Karpas-422 (cell line): ENCODE results near the gene GALP. TPM values are rescaled to one million over a fixed set of nuclear protein-coding genes. Genes with fewer than 3 reads are reported as not detected.

Experiments
- DNase-seq: peaks from one replicate; pipeline ENCODE4 v3.0.0-alpha.2; 2015
- H2AFZ ChIP-seq: fragments of 200-600 bp; sonication (generic); 2 replicates; pipeline ENCODE4 v1.6.1; 2014; ENCODE audit warnings: antibody characterized with exemption, low read length, mixed read lengths
- H3K27ac ChIP-seq: fragments of 200-600 bp; sonication (generic); 2 replicates; pipeline ENCODE4 v1.5.1; 2014; ENCODE audit warnings: mild to moderate bottlenecking, low read length, moderate library complexity
- H3K27me3 ChIP-seq: fragments of 200-600 bp; sonication (generic); 2 replicates; pipeline ENCODE4 v1.6.1; 2014; ENCODE audit warnings: low read length, mixed read lengths
- H3K36me3 ChIP-seq: fragments of 200-600 bp; sonication (generic); 2 replicates; pipeline ENCODE4 v1.6.1; 2014; ENCODE audit warnings: low read length, mixed read lengths; ENCODE audit not compliant: insufficient read depth
- H3K4me1 ChIP-seq: fragments of 200-600 bp; sonication (generic); 2 replicates; pipeline ENCODE4 v1.6.1; 2014; ENCODE audit warnings: mild to moderate bottlenecking, low read length, mixed read lengths
- H3K4me2 ChIP-seq: fragments of 200-600 bp; sonication (generic); 2 replicates; pipeline ENCODE4 v1.6.1; 2014; ENCODE audit warnings: low read length, low read depth, mild to moderate bottlenecking; ENCODE audit not compliant: poor library complexity, severe bottlenecking
- H3K4me3 ChIP-seq: fragments of 200-600 bp; sonication (generic); 2 replicates; pipeline ENCODE4 v1.5.1; 2014; ENCODE audit warnings: mild to moderate bottlenecking, antibody characterized with exemption, low read length, mixed read lengths
- H3K79me2 ChIP-seq: fragments of 200-600 bp; sonication (generic); 2 replicates; pipeline ENCODE4 v1.6.1; 2014; ENCODE audit warnings: mild to moderate bottlenecking, low read length, mixed read lengths
- H3K9ac ChIP-seq: fragments of 200-600 bp; sonication (generic); 2 replicates; pipeline ENCODE4 v1.6.0; 2014; ENCODE audit warnings: low read length
- H3K9me2 ChIP-seq: fragments of 200-600 bp; sonication (generic), shearing (Covaris generic); replicated peaks from 2 replicates; pipeline ENCODE4 v1.6.0; 2014; ENCODE audit warnings: mild to moderate bottlenecking, low read length, moderate library complexity; ENCODE audit not compliant: insufficient read depth
- H3K9me3 ChIP-seq: fragments of 300-700, 200-600 bp; sonication (generic); 2 replicates; pipeline ENCODE4 v1.6.1; 2014; ENCODE audit warnings: low read length, mixed read lengths
- H4K20me1 ChIP-seq: fragments of 200-600 bp; sonication (generic); 2 replicates; pipeline ENCODE4 v1.6.1; 2014; ENCODE audit warnings: mild to moderate bottlenecking, antibody characterized with exemption, low read length, low read depth; ENCODE audit not compliant: insufficient read depth
- small RNA-seq: library from RNA; depleted of rRNA; stranded (forward); fragments of <200 nt; gene quantifications from one replicate; pipeline ENCODE3, GENCODE V24; 2014
- total RNA-seq: library from RNA; depleted of rRNA; stranded (reverse); fragments of >200 nt; shearing (Covaris generic); gene quantifications from 2 replicates; pipeline ENCODE4 v1.2.3, GENCODE V29; 2014; ENCODE audit warnings: low replicate concordance; rRNA removed

GALP gene
- total RNA-seq, 1 experiment from 2014 or later = not detected

DNA sequence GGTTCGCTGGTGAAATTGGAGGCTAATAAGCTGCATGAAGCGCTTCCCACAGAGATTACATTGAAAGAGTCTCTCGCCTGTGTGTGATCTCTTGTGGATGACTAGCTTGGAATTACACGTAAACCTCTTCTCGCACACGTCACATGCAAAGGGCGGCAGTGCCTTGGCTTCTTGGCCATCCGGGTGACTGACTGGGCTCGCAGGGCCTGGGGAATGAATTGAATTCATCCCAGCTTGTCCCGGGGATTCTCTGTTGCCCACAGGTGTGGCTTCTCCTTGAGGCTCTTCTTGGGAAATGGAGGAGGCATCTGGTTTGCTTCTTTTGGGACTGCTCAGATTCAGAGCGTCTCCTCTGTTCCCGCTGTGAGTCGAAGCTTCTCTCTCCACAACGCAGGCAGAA lies 46.0 kb downstream of the GALP start:
- Histone ChIP-seq H3K27me3 (no peaks in the 10 kb centered on the region), H3K9me3 (no peaks in the 10 kb centered on the region), H3K9me2 (no peaks in the 10 kb centered on the region), H4K20me1 (peaks cover 4% of the 10 kb centered on the region; the same call in 1 of the 2 replicates), H3K79me2 (no peaks in the 10 kb centered on the region), H3K4me3 (no peak overlapping the region), H3K9ac (no peak overlapping the region), H2AFZ (no peak overlapping the region), H3K36me3 (no peaks in the 10 kb centered on the region), H3K4me2 (no peak overlapping the region), H3K4me1 (no peaks in the 10 kb centered on the region), H3K27ac (no peak overlapping the region)
- no peak for DNase-seq

DNA sequence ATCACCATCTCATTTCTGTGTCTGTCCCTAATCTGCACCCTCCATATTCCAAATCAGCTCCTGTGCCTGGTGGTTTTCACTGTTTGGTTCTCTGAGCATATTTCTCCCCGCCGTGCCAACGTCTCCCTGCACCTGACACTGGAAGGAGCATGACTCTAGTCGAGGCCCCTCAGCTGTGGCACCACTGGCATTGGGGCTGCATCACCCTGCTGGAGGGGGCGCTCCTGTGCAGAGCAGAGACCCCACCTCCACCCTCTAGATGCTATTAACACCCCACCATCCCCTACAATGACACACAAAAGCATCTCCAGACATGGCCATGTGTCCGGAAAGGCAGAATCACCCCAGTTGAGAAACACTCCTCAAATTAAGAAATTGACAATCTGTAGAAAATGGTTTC lies 47.1 kb downstream of the GALP start:
- H3K4me1 ChIP-seq = no peaks in the 10 kb centered on the region
- no peaks in the 10 kb centered on the region for H3K36me3 ChIP-seq
- H2AFZ ChIP-seq = no peak overlapping the region
- no peaks in the 10 kb centered on the region for H3K79me2 ChIP-seq
- H3K27me3 ChIP-seq = no peaks in the 10 kb centered on the region
- no peaks in the 10 kb centered on the region for H3K9me3 ChIP-seq
- H4K20me1 ChIP-seq = peaks cover 4% of the 10 kb centered on the region
- no peak overlapping the region for H3K4me2 ChIP-seq
- no peak overlapping the region for H3K27ac ChIP-seq
- DNase-seq = no peak
- no peak overlapping the region for H3K4me3 ChIP-seq
- H3K9me2 ChIP-seq = no peaks in the 10 kb centered on the region
- no peak overlapping the region for H3K9ac ChIP-seq

- Histone ChIP-seq H3K27me3 (no peaks in the 10 kb centered on the region), H3K4me1 (no peaks in the 10 kb centered on the region), H3K79me2 (no peaks in the 10 kb centered on the region), H3K36me3 (no peaks in the 10 kb centered on the region), H2AFZ (no peak overlapping the region), H3K4me2 (no peak overlapping the region), H3K27ac (no peak overlapping the region), H3K4me3 (no peak overlapping the region), H3K9me3 (no peaks in the 10 kb centered on the region), H3K9me2 (no peaks in the 10 kb centered on the region), H4K20me1 (peaks cover 4% of the 10 kb centered on the region), H3K9ac (no peak overlapping the region)
- DNase-seq = no peak
Observed at GRCh38 chr19:56223481-56223880, 47.7 kb downstream of the GALP start.

Small RNA genes within 50 kb of the gene (small RNA-seq; reads per million reads assigned to genes)
- gene AC024580.2 = not detected

Other genes with a start within 250 kb of the GALP start
- gene NLRP13, start 243.7 kb upstream of the GALP start, total RNA-seq = not detected in 2 replicates
- not detected in 2 replicates for gene NLRP8, start 228.2 kb upstream of the GALP start, total RNA-seq
- not detected in 2 replicates for gene NLRP5, start 189.2 kb upstream of the GALP start, total RNA-seq
- 26.2 and 103 TPM in 2 replicates for gene ZNF787, start 54.7 kb upstream of the GALP start, total RNA-seq
- gene ZNF444, start 34.7 kb upstream of the GALP start, total RNA-seq = 12.5 and 54.0 TPM in 2 replicates
- gene ZSCAN5B, start 21.8 kb downstream of the GALP start, total RNA-seq = 0.18 TPM in 1 of 2 replicates, not detected in the other
- gene ZSCAN5C, start 26.3 kb downstream of the GALP start, total RNA-seq = not detected in 2 replicates
- not detected in 2 replicates for gene EDDM13, start 96.7 kb downstream of the GALP start, total RNA-seq
- gene ZSCAN5A, start 138.8 kb downstream of the GALP start, total RNA-seq = 14.4 and 16.2 TPM in 2 replicates
- gene ZNF582, start 217.5 kb downstream of the GALP start, total RNA-seq = 2.6 and 3.4 TPM in 2 replicates
- 4.9 and 6.7 TPM in 2 replicates for gene ZNF583, start 228.3 kb downstream of the GALP start, total RNA-seq